K562 (cell line): Measurements from ENCODE around the gene GNAL. TPM values are rescaled to one million over a fixed set of nuclear protein-coding genes. Genes with fewer than 3 reads are reported as not detected.

ENCODE experiments used
- ARID4B ChIP-seq: sonication (generic); formaldehyde crosslinking; IDR thresholded peaks from 2 replicates; pipeline ENCODE4 v1.8.0; 2022; ENCODE audit warnings: mild to moderate bottlenecking, missing genetic modification reagents
- CCNT2 ChIP-seq: IDR thresholded peaks from 2 replicates; pipeline ENCODE4 v1.6.1; 2011; ENCODE audit warnings: borderline replicate concordance, low read depth, mild to moderate bottlenecking, moderate library complexity, mixed read lengths, low read length; ENCODE audit not compliant: insufficient read length; ENCODE audit errors: extremely low read depth
- CLOCK ChIP-seq: fragments of 250-450 bp; sonication (Bioruptor Pico); IDR thresholded peaks from 2 replicates; pipeline ENCODE4 v1.4.0; 2020; ENCODE audit warnings: mild to moderate bottlenecking, moderate library complexity, borderline replicate concordance
- CREB3 ChIP-seq: fragments of 450-650 bp; conservative IDR thresholded peaks from 2 replicates; pipeline ENCODE4 v1.6.1; 2016; ENCODE audit warnings: missing genetic modification characterization, low read depth, mild to moderate bottlenecking, missing compliant biosample characterization, moderate library complexity
- GABPA ChIP-seq: fragments of 200-800 bp; sonication (Bioruptor generic); conservative IDR thresholded peaks from 2 replicates; pipeline ENCODE4 v1.6.1; 2016; ENCODE audit warnings: low read depth, missing genetic modification characterization, missing compliant biosample characterization
- HNRNPLL ChIP-seq: fragments of 200-400 bp; formaldehyde crosslinking; IDR thresholded peaks from 2 replicates; pipeline ENCODE4 v1.6.1; 2017; ENCODE audit warnings: low read length, low read depth, mild to moderate bottlenecking; ENCODE audit not compliant: poor library complexity, severe bottlenecking
- HOMEZ ChIP-seq: fragments of 250-450 bp; sonication (Bioruptor Pico); IDR thresholded peaks from 2 replicates; pipeline ENCODE4 v1.4.0; 2020; ENCODE audit warnings: mild to moderate bottlenecking, moderate library complexity
- MECOM ChIP-seq: fragments of 250-450 bp; sonication (Bioruptor Pico); IDR thresholded peaks from 2 replicates; pipeline ENCODE4 v1.8.0; 2022; ENCODE audit warnings: inconsistent platforms
- PPARD ChIP-seq: fragments of 250-450 bp; sonication (Bioruptor Pico); IDR thresholded peaks from 2 replicates; pipeline ENCODE4 v1.8.0; 2022; ENCODE audit warnings: inconsistent platforms, mild to moderate bottlenecking, moderate library complexity
- PTTG1 ChIP-seq: fragments of 450-650 bp; IDR thresholded peaks from 2 replicates; pipeline ENCODE4 v1.6.1; 2016; ENCODE audit warnings: low read depth, mild to moderate bottlenecking, missing genetic modification characterization, missing compliant biosample characterization
- PURB ChIP-seq: sonication (generic); formaldehyde crosslinking; IDR thresholded peaks from 2 replicates; pipeline ENCODE4 v1.9.0; 2021; ENCODE audit warnings: low read depth, mild to moderate bottlenecking, missing genetic modification reagents
- RFX1 ChIP-seq: fragments of 450-650 bp; IDR thresholded peaks from 2 replicates; pipeline ENCODE4 v1.6.1; 2016; ENCODE audit warnings: mild to moderate bottlenecking, moderate library complexity
- SFPQ ChIP-seq: fragments of 200-400 bp; formaldehyde crosslinking; IDR thresholded peaks from 2 replicates; pipeline ENCODE4 v1.6.1; 2017; ENCODE audit warnings: mild to moderate bottlenecking, low read depth, low read length, moderate library complexity
- SOX6 ChIP-seq: fragments of 450-650 bp; IDR thresholded peaks from 2 replicates; pipeline ENCODE4 v1.6.1; 2014; ENCODE audit warnings: mild to moderate bottlenecking
- ZNF717 ChIP-seq: fragments of 250-450 bp; sonication (Bioruptor Pico); IDR thresholded peaks from 2 replicates; pipeline ENCODE4 v1.5.0; 2021
- polyA plus RNA-seq, 8 experiments: library from polyadenylated mRNA; depleted of rRNA in 4 of 8; stranded (reverse) in 5 of 8; unstranded in 3 of 8; fragments of >200 nt; fragmentation: Nextera tagmentation in 2 of 8; fragmentation: Illumina TruSeq in 1 of 8; extraction: Ambion mirVana in 2 of 8; extraction: Trizol in 1 of 8; gene quantifications; 2 replicates each; pipeline versions ENCODE4 v1.2.1 to v1.2.3, GENCODE V29; 2011 to 2014; ENCODE audit warnings: inconsistent platforms in 1 of 8, missing spikeins in 1 of 8
- total RNA-seq, 7 experiments: library from RNA; depleted of rRNA in 6 of 7; stranded (reverse); fragments of >200 nt in 6 of 7; fragmentation: Illumina TruSeq in 2 of 7; extraction: Trizol in 2 of 7; gene quantifications; 2 replicates each; pipeline versions ENCODE4 v1.2.1 to v1.2.3, GENCODE V29; 2011 to 2021; ENCODE audit warnings: low replicate concordance in 1 of 7

The GNAL gene
- total and polyA plus RNA-seq, 9 of the 15 experiments (the other 6 are each of a cell fraction or from before 2014, with no cell fraction given): under 0.01 to 0.10 (median 0.01) TPM; not detected in 5

- TF ChIP-seq ARID4B (CRISPR knock-in tag) (peak; percentile 54; the same call in 1 of the 2 replicates), CCNT2 (peak; percentile 64), ZNF717 (CRISPR knock-in tag) (no peak), PTTG1 (tag) (no peak), CLOCK (CRISPR knock-in tag) (no peak), PPARD (CRISPR knock-in tag) (no peak), HNRNPLL (peak; percentile 96), HOMEZ (no peak), CREB3 (tag) (no peak), RFX1 (no peak), GABPA (peak; percentile 82), SOX6 (0 out of 2 replicates have a peak, but pooled peaks have one; percentile 25), SFPQ (no peak), MECOM (CRISPR knock-in tag) (no peak), PURB (CRISPR knock-in tag) (no peak)
Measured at GRCh38 chr18:11851146-11851805, 162.2 kb downstream of the GNAL start, which contains the start of gene CHMP1B (continued).
